NCI-H460 (cell line): ENCODE measurements around the gene OPALIN. TPM values are rescaled to one million over a fixed set of nuclear protein-coding genes. Genes with fewer than 3 reads are reported as not detected.

Source experiments
- DNase-seq: peaks from one replicate; pipeline ENCODE4 v3.0.0-alpha.2; 2016; ENCODE audit warnings: low read depth; ENCODE audit errors: extremely low read depth
- total RNA-seq: library from RNA; depleted of rRNA; stranded (reverse); fragments of >200 nt; shearing (Covaris generic); gene quantifications from 2 replicates; pipeline ENCODE4 v1.2.3, GENCODE V29; 2014

The OPALIN gene
- total RNA-seq, 1 experiment from 2014 or later, result not detected

GRCh38 chr10:96374985-96375830 lies 16.4 kb upstream of the OPALIN start:
- peak; percentile 90 for DNase-seq

- DNase-seq, result no peak
These were observed 15.8 kb upstream of the OPALIN start for GRCh38 chr10:96374639-96374984.

- DNase-seq, result no peak
These were observed 15.2 kb upstream of the OPALIN start for GRCh38 chr10:96374004-96374403.

- no peak for DNase-seq
These were observed 12.6 kb upstream of the OPALIN start for GRCh38 chr10:96371356-96371755.

- DNase-seq, result peak; percentile 50
These were observed 11.9 kb upstream of the OPALIN start for GRCh38 chr10:96370584-96371157.

- peak; percentile 14 for DNase-seq
These were observed 11.2 kb upstream of the OPALIN start for GRCh38 chr10:96369890-96370583.

GRCh38 chr10:96368971-96369370 lies 10.2 kb upstream of the OPALIN start:
- no peak for DNase-seq

- no peak for DNase-seq
These were observed 8.7 kb upstream of the OPALIN start for GRCh38 chr10:96367470-96367869.

GRCh38 chr10:96366508-96366907 lies 7.7 kb upstream of the OPALIN start:
- DNase-seq, result no peak

GRCh38 chr10:96365571-96365970 lies 6.8 kb upstream of the OPALIN start:
- DNase-seq, result no peak

GRCh38 chr10:96360766-96361165 lies 2.0 kb upstream of the OPALIN start:
- no peak for DNase-seq

GRCh38 chr10:96360331-96360730 lies 1.5 kb upstream of the OPALIN start:
- DNase-seq, result no peak

- DNase-seq, result no peak
These were observed 814 bp upstream of the OPALIN start for GRCh38 chr10:96359616-96360015.

- no peak for DNase-seq
These were observed 1.7 kb downstream of the OPALIN start for GRCh38 chr10:96357038-96357620.

- no peak for DNase-seq
These were observed 6.2 kb downstream of the OPALIN start for GRCh38 chr10:96352582-96352981.

GRCh38 chr10:96352027-96352426 lies 6.8 kb downstream of the OPALIN start:
- DNase-seq, result no peak

GRCh38 chr10:96346295-96346694 lies 12.5 kb downstream of the OPALIN start:
- no peak for DNase-seq

- DNase-seq, result no peak
These were observed 13.6 kb downstream of the OPALIN start for GRCh38 chr10:96345222-96345621.

- no peak for DNase-seq
These were observed 14.6 kb downstream of the OPALIN start for GRCh38 chr10:96344178-96344577.

- DNase-seq, result no peak
These were observed 16.4 kb downstream of the OPALIN start for GRCh38 chr10:96342402-96342801.
